NT2/D1 (cell line): ENCODE measurements around the gene HOXC12.

Source experiments
- YY1 ChIP-seq: IDR thresholded peaks from 2 replicates; pipeline ENCODE4 v1.6.1; 2011; ENCODE audit not compliant: insufficient read length, insufficient read depth
- ZNF274 ChIP-seq: IDR thresholded peaks from 2 replicates; pipeline ENCODE4 v1.6.1; 2011; ENCODE audit warnings: mild to moderate bottlenecking, low read depth, low read length

DNA sequence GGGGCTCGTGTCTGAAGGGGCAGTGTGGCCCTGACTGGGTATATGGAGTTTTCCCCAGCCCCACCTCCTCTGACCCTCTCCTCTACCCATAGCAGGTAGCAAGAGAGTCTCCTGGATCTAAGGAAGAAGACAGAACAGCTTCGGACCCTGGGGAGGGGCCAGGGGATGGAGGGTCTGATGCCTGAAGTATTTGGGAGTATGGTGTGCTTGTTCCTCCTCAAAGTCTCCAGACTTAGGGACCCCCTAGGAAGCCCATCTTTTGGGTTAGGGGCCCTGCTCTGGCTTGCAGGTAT, 53.5 kb downstream of the HOXC12 start:
- TF ChIP-seq YY1 (no peak), ZNF274 (no peak)
